GM15510 (cell line): Measurements from ENCODE around the gene CCDC167.

ENCODE experiments used
- POLR2A ChIP-seq: IDR thresholded peaks from 3 replicates; pipeline ENCODE4 v1.6.1; 2011; ENCODE audit warnings: borderline replicate concordance; ENCODE audit not compliant: insufficient read length; ENCODE audit errors: extremely low read depth

Gene CCDC167

DNA sequence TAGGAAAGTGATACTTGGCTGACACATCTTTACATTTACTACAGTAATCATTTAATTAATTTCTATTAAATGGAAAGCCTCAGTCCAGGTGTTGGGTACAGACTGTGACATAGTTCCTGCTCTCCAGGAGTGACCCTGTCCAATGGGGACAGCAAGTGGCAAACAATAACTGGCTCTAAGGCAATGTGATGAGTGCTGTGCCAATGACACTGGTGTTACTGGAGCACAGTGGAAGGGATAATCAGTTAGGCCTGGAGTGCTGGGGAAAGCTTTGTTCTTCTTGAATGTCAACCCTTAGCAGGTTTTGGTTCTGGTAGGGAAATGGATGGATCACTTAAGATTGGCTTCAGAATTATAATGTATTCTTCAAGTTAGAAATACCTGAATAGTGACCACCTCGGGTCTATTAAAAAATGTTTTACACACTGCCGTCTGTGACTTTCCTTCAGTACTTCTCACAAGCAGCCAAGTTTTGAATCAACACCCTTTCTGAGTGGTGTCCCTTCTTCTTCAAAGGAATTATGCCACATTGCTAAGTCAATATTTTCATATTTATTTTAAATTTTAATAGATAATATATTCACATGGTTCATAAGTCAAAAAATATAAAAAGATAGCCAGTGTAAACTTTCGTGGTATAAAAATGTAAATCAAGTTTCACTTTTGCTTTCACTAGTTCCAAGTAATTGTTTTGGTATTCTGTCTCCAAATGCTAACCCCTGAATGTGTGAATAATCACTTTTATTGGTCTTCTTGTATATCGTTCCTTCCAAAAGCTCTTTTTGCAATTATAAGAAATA is 57.1 kb downstream of the CCDC167 start:
- no peak for TF ChIP-seq POLR2A

DNA sequence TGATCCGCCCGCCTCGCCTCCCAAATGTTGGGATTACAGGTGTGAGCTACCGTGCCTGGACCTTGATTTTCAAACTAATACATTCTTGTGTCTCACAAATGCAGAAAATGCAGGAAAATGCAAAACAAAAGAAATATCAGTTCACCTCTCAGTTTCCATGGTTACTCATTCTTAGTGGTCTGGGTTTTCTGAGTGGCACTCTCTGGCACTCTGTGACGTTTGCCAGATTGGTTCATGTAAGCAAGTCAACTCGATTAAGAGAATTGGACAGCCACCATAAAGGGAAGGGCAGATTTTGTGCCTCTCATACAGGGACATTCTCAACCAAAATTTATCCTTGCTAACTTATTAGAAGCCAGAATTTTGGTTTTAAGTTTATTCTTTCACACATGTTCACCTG is 58.0 kb downstream of the CCDC167 start:
- no peak for TF ChIP-seq POLR2A

DNA sequence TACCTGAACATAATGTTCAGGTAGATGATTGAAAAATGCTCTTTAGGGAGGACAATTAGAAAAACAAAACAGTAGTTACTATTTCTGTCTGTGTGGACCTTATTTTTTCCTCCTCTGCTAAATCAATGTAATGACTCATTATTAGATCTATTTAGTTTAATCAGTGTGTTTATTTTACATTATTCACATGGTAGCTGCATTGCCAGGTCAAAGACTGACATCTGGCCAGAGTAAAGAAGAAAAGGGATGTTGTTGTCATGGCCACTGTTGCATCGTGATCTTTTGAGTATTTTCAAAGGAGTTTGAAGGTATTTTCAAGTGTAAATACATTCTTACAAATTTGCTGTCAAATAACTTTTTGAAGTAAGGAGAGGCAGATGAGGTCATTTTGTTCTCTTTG is 60.8 kb downstream of the CCDC167 start:
- no peak for TF ChIP-seq POLR2A

DNA sequence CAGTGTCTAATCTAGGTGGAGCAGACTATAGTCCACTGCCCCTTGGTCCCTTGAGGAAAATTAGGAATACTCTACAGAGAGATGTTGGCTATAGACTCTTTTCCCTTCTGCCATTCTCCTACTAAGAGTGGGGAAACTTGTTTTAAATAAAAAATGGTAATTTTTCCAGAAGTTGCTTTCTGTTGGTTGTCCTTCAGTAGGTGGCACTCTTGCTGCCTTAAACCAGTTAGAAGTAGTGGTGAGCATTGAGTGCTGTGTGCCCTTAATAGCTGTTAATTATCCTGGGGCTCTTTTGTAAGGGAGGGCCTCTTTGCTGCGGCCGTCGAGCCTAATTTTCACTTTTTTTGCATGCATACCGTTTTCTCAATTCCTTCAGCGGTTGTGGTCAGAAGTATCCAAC is 63.9 kb downstream of the CCDC167 start:
- no peak for TF ChIP-seq POLR2A

DNA sequence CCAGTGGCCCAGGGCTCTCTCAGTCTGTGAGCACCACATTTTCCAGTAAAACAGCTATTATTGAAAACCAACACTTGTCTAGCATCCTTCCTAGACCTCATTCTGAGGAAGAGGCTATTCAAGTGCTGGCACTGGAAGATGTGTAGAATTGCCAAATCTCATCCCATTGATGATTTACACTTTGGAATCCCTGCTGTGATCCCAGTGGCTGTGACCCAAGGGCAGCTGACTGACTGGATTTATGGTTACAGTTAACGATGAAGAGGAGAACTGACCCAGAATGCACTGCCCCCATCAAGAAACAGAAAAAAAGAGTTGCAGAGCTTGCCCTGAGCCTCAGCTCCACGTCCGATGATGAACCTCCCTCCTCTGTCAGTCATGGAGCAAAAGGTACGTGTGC is 64.3 kb downstream of the CCDC167 start:
- no peak for TF ChIP-seq POLR2A

DNA sequence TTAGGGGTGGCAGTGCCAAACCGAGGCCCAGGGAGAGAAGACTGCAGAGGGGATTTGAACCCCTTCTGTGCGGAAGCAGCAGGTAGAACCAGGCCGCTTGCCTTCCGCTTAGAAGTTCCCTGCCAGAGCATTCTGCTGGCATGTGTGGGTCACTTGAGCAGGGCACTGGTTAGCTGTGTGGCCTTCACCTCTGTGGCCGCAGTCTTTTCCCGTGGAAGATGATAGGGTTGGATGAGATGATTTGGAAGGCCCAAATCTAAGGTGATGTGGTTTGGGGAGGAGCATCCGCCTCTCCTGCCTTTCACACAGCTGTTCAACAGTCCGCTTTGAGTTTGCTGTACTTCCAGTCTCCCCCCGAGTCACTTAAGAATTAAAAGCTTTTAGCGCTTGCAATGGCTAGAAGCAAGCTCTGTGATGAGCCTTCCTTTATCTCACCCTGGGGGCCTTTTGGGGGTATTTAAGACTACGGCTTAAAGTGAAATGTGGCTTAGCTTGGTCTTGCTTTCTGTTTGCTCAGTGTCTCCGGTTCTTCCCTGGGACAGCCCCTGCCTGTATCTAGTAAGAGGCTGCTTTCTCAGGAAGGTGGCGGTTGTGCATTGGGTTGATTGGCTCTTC is 65.9 kb downstream of the CCDC167 start:
- TF ChIP-seq POLR2A = no peak
